HUES48 (cell line): ENCODE measurements around the gene HOXC9.

Experiments used
- H3K27ac ChIP-seq: one replicate; pipeline ENCODE4 v1.7.0; 2013; ENCODE audit warnings: low read depth, low read length, inconsistent platforms
- H3K27me3 ChIP-seq: 2 replicates; pipeline ENCODE4 v1.6.1; 2013; ENCODE audit warnings: mild to moderate bottlenecking, low read length; ENCODE audit not compliant: control insufficient read depth, insufficient read depth
- H3K36me3 ChIP-seq: 2 replicates; pipeline ENCODE4 v1.6.1; 2013; ENCODE audit warnings: low read length; ENCODE audit not compliant: control insufficient read depth, insufficient read depth
- H3K4me1 ChIP-seq: 2 replicates; pipeline ENCODE4 v1.6.1; 2013; ENCODE audit warnings: mild to moderate bottlenecking, low read length; ENCODE audit not compliant: control insufficient read depth, insufficient read depth
- H3K4me3 ChIP-seq: 2 replicates; pipeline ENCODE4 v1.5.1; 2013; ENCODE audit warnings: mild to moderate bottlenecking, low read depth, low read length
- H3K9ac ChIP-seq: 2 replicates; pipeline ENCODE4 v1.6.1; 2013; ENCODE audit warnings: mild to moderate bottlenecking, low read depth, low read length, moderate library complexity
- H3K9me3 ChIP-seq: 2 replicates; pipeline ENCODE4 v1.6.1; 2013; ENCODE audit warnings: low read length; ENCODE audit not compliant: control insufficient read depth, insufficient read depth

Gene HOXC9

DNA sequence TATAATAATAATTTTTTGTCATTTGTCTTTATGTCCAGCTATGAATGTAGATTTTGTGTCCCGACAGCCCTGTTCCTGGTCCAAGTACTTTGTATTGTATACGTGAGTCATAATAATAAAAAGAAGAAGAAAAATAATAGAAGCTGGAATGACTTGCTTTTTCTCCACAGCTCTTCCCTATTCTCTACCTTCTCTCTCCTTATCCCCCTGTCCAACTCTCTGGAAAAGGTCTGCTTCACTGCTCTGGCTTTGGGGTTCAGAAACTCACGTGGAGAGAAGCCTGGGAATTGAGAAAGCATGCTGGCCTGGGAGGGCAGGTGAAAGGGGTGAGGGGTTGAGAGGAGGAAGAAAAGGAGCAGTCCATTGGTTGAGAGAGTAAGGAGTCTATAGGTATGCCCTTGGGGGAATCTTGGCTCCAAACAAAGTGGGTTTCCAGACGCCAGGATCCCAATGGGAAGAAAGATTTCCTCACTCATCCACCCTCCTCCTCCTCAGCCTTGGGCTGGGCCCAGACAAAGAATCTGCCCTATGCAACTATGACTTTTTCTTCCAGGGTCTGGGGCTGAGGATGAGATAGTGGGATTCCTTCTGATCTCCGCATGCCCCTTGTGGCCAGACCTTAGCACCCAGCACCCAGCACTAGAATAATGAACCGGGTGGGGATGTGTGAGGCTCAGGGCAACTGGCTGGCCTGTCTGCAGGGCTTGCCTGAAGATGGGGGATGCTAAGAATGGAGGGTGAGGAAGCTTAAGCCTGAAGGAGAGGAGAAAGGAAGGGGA lies 12.9 kb downstream of the HOXC9 start:
- no peaks in the 10 kb centered on the region for H3K36me3 ChIP-seq
- H3K9me3 ChIP-seq = no peaks in the 10 kb centered on the region
- no peak overlapping the region for H3K27ac ChIP-seq
- peaks cover 100% of the 10 kb centered on the region for H3K27me3 ChIP-seq
- H3K4me1 ChIP-seq = peaks cover 23% of the 10 kb centered on the region
- no peak overlapping the region for H3K9ac ChIP-seq
- H3K4me3 ChIP-seq = no peak overlapping the region

DNA sequence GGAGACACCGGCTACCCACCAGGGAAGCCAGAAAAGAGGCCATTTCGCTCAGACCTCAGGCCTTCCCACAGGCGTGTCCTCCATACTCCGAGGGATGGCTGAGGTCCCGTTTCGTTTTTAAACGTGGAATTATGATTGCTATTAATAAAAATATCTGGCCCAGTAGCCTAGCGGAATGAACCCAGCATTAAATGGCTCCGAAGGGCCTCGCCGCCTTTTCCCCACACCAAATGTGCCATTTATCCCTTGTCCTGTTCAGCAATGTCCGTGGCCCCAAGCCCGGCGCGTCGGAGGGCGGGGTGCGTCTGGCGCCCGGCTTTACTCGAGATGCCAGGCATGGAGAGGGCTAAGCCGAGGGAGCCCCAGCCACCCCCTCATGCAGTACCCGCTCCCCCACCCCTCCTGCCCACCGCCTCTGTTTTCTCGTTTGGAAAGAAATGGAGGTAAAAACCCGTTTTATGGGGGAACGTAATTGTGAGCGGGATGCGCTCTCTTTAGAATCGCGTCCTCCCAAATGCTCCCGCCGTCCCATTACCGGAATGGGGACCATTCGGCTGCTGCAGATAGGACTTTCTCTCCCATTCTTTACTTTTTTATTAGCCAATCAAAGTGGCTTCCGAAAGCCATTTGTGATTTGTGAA lies 14.5 kb downstream of the HOXC9 start:
- no peak overlapping the region for H3K4me3 ChIP-seq
- H3K9me3 ChIP-seq = no peaks in the 10 kb centered on the region
- H3K36me3 ChIP-seq = no peaks in the 10 kb centered on the region
- peaks cover 32% of the 10 kb centered on the region for H3K4me1 ChIP-seq
- no peak overlapping the region for H3K27ac ChIP-seq
- peaks cover 100% of the 10 kb centered on the region for H3K27me3 ChIP-seq
- H3K9ac ChIP-seq = no peak overlapping the region

DNA sequence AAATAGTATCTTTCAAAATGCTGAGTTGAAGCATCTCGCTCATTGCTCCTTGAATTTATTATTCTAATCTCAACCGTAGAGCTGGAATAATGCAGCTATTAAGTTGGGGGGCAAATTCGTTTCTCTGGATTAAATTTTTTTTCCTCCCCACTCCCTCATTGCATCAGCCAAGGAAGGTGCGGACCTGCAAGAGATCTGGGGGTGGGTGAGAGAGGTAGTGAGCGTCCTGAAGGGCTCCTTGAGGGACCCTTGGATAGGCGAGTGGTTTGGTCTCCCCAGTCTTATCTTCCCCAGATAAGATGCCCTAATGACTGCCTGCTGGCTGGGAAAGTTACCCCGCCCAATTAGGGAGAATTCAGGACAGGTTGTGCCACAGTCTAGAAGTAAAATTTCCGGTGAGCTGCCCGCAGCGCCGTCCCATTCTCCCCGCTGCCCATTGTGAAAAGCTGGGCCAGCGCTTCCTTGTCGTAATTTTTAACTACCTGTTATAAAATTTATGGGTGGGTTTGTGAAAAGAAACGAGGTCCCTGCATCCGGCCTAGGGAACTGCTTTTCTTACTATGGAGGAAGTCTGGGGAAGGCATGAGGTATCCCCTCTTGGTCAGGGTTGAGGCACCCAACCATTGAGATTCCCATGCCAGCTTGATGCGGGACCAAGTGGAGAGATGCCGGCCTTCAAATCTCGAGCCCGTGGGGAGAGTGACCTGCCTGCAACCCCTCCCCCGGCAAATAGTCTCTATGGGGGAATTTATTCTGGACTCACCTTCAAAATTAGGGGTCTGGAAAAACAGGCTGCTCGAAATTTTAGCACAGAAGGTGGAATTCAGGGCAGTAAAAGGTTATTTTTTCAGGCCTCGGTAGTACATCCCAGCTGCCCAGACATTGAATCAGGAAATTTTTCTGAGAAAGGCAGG lies 15.3 kb downstream of the HOXC9 start:
- H3K36me3 ChIP-seq = no peaks in the 10 kb centered on the region
- no peak overlapping the region for H3K9ac ChIP-seq
- H3K4me3 ChIP-seq = no peak overlapping the region
- no peak overlapping the region for H3K27ac ChIP-seq
- peaks cover 32% of the 10 kb centered on the region for H3K4me1 ChIP-seq
- H3K9me3 ChIP-seq = no peaks in the 10 kb centered on the region
- peaks cover 100% of the 10 kb centered on the region for H3K27me3 ChIP-seq

DNA sequence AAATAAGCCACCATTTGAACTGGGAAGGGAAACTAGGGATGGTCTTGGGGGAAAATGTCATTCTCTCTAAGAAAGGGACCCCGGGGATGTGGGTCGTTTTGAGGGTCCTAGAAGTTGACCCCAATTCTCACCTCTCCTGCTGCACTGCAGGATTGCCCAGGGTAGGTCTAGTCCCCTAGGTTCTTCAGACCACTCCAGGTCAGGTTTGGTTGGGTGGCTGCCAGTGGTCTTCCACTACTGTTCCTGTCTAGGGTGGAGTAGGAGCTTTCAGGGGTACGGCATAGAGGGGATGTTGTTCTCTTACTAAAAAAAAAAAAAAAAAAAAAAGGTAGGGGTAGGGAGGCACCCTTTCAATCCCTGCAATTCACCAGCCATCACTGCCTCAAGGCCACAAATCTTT lies 16.1 kb downstream of the HOXC9 start:
- Histone ChIP-seq H3K36me3 (no peaks in the 10 kb centered on the region), H3K4me1 (peaks cover 27% of the 10 kb centered on the region), H3K9me3 (no peaks in the 10 kb centered on the region), H3K9ac (no peak overlapping the region), H3K4me3 (no peak overlapping the region), H3K27ac (no peak overlapping the region), H3K27me3 (peaks cover 100% of the 10 kb centered on the region)

DNA sequence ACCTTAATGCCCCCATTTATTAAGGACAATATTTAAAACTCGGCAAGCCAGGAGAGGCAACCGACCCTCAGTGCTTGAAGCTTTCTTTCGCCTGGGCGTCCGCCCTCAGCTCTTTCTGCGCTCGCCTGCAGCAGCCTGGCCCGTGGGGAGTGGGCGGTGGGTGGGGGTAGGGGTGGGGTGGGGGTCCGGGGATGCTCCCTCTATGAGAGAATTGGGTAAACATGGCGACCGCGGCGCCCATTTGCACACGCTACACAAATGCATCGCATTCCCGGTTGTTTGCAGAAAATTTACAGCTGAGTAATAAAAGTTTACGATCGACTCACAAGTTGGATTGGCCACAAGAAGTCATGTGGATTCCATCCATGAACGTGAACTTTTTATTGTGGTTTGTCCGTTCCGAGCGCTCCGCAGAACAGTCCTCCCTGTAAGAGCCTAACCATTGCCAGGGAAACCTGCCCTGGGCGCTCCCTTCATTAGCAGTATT lies 16.6 kb downstream of the HOXC9 start:
- Histone ChIP-seq H3K36me3 (no peaks in the 10 kb centered on the region), H3K9me3 (no peaks in the 10 kb centered on the region), H3K4me1 (peaks cover 24% of the 10 kb centered on the region), H3K27me3 (peaks cover 100% of the 10 kb centered on the region), H3K27ac (no peak overlapping the region), H3K4me3 (no peak overlapping the region), H3K9ac (no peak overlapping the region)

DNA sequence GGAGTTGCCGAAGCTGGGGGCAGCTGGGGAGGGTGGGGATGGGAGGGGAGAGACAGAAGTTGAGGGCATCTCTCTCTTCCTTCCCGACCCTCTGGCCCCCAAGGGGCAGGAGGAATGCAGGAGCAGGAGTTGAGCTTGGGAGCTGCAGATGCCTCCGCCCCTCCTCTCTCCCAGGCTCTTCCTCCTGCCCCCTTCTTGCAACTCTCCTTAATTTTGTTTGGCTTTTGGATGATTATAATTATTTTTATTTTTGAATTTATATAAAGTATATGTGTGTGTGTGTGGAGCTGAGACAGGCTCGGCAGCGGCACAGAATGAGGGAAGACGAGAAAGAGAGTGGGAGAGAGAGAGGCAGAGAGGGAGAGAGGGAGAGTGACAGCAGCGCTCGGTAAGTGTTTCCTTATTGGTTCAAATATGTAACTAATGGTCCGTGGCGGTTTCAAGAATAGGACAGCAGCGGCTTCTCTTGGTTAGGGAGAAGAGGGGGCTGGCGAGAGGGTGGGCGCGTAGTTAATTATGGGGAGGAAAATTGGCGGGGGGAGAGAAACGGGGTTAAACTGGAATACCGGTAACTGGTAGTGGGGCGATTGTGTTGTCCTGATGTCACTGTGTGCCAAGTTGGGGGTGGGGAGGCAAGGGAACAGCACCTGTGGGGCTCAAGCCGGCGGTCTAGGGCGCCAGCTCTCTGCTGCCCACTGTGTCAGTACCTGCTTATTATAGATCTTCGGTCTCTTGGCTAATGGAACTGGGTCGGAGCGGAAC lies 17.2 kb downstream of the HOXC9 start:
- H3K9ac ChIP-seq = no peak overlapping the region
- peaks cover 27% of the 10 kb centered on the region; the same call in 1 of the 2 replicates for H3K4me1 ChIP-seq
- H3K27ac ChIP-seq = no peak overlapping the region
- H3K4me3 ChIP-seq = peak overlapping the region; percentile 34
- no peaks in the 10 kb centered on the region for H3K36me3 ChIP-seq
- H3K9me3 ChIP-seq = no peaks in the 10 kb centered on the region
- H3K27me3 ChIP-seq = peaks cover 100% of the 10 kb centered on the region

DNA sequence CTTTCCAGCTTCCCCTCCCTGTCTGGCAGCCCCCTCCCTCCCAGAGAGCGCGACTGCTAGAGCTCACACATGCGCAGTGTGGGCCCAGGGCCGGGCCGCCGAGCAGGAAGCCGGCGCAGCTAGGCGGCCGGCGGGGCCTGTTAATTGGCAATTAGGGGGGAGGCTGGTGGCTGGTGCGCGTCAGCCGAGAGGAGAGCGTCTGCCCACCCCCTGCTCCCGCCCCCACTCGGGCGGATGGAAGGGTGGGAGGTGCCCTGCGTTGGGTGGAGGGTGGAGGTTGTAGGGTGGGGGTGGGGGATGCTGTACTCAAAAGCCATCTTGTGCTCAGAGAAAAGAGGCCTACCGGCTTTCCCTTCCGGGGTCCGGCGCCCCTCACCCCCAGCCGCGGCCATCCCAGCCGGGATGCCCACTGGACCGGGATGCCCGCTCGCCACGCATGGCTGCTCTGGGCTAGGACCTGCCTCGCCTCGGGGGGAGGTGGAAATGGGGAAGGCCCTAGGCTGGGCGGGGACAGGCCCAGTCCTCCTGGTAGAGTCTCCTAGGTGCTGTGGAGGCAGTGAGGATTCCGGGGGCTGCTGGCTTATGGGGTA lies 18.0 kb downstream of the HOXC9 start:
- Histone ChIP-seq H3K36me3 (no peaks in the 10 kb centered on the region), H3K4me1 (peaks cover 27% of the 10 kb centered on the region; the same call in 1 of the 2 replicates), H3K9ac (no peak overlapping the region), H3K4me3 (peak overlapping the region; percentile 34), H3K27me3 (peaks cover 100% of the 10 kb centered on the region), H3K27ac (no peak overlapping the region), H3K9me3 (no peaks in the 10 kb centered on the region)

DNA sequence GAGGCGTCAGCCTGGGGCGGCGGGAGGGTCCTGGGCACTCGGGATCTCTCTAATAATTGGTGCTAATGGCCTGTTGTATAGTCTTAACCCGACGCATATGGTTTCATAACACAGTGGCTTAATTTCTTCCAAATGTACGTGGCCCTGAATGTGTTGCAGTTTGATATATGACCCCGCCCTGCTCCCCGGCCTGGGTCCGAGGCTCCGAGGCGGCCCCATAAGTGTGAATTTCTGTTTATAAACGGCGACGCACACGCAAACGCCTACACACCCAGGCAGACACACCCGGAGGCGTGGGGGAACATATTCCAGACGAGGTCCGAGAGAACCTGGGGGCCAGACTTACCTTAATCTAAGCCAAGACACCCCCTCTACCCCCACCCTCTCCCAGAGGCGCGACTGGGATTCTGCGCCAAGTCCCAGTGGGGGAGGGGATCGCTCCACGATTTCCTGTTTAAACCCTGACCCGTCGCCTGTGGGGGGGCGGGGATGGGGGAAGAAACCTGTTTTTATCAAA lies 18.6 kb downstream of the HOXC9 start:
- peak overlapping the region; percentile 34; the same call in 1 of the 2 replicates for H3K4me3 ChIP-seq
- no peak overlapping the region for H3K9ac ChIP-seq
- peaks cover 100% of the 10 kb centered on the region for H3K27me3 ChIP-seq

DNA sequence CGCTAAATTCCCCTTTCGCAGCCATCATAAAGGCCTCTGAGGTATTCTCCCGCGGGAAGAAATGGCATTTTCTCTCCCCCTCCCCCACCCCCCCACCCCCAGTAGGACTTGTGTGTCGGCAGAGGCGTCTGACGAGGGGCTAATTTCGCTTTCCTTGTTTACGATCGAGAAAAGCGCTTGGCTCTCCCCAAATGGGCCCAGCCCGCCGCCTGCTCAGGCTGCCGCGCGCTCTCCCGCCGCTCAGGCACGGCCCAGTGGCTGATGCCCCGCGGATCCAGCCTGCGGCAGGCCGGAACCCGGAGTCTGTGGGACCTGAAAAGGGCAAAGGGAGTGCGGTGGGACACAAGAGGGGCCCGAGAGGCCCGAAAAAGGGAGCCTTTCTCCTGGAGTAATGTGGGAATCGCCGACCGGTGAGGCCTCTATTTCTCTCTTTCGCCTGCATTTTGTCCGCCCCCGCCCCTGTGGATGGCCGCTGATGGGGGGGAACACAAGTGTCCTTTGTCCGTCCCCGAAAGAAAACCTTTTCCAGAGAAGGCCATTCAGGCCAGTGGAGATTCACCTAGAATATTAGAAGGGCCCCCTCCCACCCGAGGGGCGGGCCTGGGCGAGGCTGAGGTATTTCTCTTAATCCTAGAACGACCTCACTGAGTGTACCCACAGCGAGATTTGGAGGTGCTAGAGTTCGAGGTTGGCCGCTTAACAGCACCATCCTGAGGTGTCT lies 19.3 kb downstream of the HOXC9 start:
- Histone ChIP-seq H3K27me3 (peaks cover 100% of the 10 kb centered on the region), H3K9me3 (no peaks in the 10 kb centered on the region), H3K36me3 (no peaks in the 10 kb centered on the region), H3K27ac (no peak overlapping the region), H3K4me1 (peaks cover 23% of the 10 kb centered on the region; the same call in 1 of the 2 replicates), H3K4me3 (no peak overlapping the region), H3K9ac (no peak overlapping the region)

More for the DNA sequence above, 18.6 kb downstream of the HOXC9 start:
- Histone ChIP-seq H3K27ac (no peak overlapping the region), H3K9me3 (no peaks in the 10 kb centered on the region), H3K36me3 (no peaks in the 10 kb centered on the region), H3K4me1 (peaks cover 27% of the 10 kb centered on the region; the same call in 1 of the 2 replicates)
